WTC11 (cell line): ENCODE results near the gene SERPINB3.

Experiments used
- ATF6 ChIP-seq: sonication (generic); formaldehyde crosslinking; IDR thresholded peaks from 2 replicates; pipeline ENCODE4 v1.8.1; 2023; ENCODE audit warnings: mild to moderate bottlenecking, missing genetic modification reagents
- CTCF ChIP-seq: fragments of 200-600 bp; IDR thresholded peaks from 2 replicates; pipeline ENCODE4 v1.8.0; 2022; ENCODE audit warnings: antibody characterized with exemption
- ERG ChIP-seq: fragments of 250-450 bp; sonication (Bioruptor Pico); IDR thresholded peaks from 2 replicates; pipeline ENCODE4 v1.8.0; 2021; ENCODE audit warnings: mild to moderate bottlenecking
- FOXK1 ChIP-seq: sonication (generic); formaldehyde crosslinking; IDR thresholded peaks from 2 replicates; pipeline ENCODE4 v1.8.0; 2022; ENCODE audit warnings: mild to moderate bottlenecking, moderate library complexity, missing genetic modification reagents
- FOXP1 ChIP-seq: sonication (generic); formaldehyde crosslinking; IDR thresholded peaks from 2 replicates; pipeline ENCODE4 v1.8.0; 2022; ENCODE audit warnings: missing genetic modification reagents, mild to moderate bottlenecking, moderate library complexity, borderline replicate concordance
- NR2C2 ChIP-seq: sonication (generic); formaldehyde crosslinking; IDR thresholded peaks from 2 replicates; pipeline ENCODE4 v1.8.0; 2022; ENCODE audit warnings: mild to moderate bottlenecking, missing genetic modification reagents
- OVOL2 ChIP-seq: fragments of 250-450 bp; sonication (Bioruptor Pico); IDR thresholded peaks from 2 replicates; pipeline ENCODE4 v1.9.0; 2021; ENCODE audit warnings: mild to moderate bottlenecking, borderline replicate concordance
- SMAD4 ChIP-seq: sonication (generic); formaldehyde crosslinking; IDR thresholded peaks from 2 replicates; pipeline ENCODE4 v1.8.0; 2022; ENCODE audit warnings: mild to moderate bottlenecking, missing genetic modification reagents
- ZNF121 ChIP-seq: sonication (generic); formaldehyde crosslinking; IDR thresholded peaks from 2 replicates; pipeline ENCODE4 v1.8.0; 2023; ENCODE audit warnings: missing genetic modification reagents

- no peak for TF ChIP-seq CTCF
- TF ChIP-seq ERG, result no peak
- TF ChIP-seq OVOL2, result no peak
- no peak for TF ChIP-seq NR2C2 (CRISPR knock-in tag)
- TF ChIP-seq ZNF121 (CRISPR knock-in tag), result no peak
- TF ChIP-seq ATF6 (CRISPR knock-in tag), result no peak
- no peak for TF ChIP-seq FOXK1 (CRISPR knock-in tag)
- no peak for TF ChIP-seq FOXP1
- no peak for TF ChIP-seq SMAD4 (CRISPR knock-in tag)
Measured at GRCh38 chr18:63683890-63684289, 22.2 kb upstream of the SERPINB3 start.
